ENCODE results near the gene CUL4A.
"Not testable (repeated sequence)": the region's sequence is repeated elsewhere in the genome, so short reads cannot be mapped to it uniquely, and the experiment has no call there.

Gene CUL4A

DNA sequence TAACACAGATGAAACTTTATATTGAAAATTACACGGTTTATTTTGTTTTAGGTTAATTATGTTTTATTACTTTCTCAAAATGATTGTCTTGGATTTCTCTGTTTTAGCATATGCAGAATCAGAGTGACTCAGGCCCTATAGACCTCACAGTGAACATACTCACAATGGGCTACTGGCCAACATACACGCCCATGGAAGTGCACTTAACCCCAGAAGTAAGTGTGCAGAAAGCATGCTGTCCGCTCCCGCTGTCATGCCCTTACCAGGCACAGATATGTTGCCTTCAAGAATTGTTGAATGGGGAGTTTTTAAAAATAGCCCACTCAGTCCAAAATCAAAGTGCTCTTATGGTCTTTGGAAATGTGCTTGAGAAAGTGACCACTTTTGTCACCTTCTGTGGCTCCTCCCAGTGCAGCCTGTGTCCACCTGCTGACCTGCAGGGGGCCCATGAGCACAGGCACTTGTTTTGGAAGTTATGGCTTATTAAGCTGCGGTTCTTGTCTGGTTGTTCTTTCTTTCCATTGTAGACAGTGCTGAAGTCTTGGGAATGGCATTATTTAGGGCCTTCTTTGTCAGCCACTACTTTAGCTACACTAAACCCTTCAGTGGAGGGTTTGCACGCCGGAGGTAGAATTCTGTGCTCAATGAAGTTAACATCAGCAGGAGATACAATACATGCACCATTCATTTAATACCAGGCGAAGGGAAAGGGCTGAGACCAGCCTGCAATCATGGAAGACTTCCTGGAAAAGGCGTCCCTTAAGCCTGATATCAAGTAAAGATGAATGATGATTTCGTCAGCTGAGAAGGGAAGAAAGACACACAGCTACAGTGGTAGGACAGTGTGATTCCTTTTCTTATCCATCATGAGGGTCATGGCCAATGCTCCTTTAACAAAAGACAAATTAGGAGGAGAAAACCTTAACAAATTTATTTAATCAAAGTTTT is 36.7 kb downstream of the CUL4A start:
- DNase-seq = no peak

DNA sequence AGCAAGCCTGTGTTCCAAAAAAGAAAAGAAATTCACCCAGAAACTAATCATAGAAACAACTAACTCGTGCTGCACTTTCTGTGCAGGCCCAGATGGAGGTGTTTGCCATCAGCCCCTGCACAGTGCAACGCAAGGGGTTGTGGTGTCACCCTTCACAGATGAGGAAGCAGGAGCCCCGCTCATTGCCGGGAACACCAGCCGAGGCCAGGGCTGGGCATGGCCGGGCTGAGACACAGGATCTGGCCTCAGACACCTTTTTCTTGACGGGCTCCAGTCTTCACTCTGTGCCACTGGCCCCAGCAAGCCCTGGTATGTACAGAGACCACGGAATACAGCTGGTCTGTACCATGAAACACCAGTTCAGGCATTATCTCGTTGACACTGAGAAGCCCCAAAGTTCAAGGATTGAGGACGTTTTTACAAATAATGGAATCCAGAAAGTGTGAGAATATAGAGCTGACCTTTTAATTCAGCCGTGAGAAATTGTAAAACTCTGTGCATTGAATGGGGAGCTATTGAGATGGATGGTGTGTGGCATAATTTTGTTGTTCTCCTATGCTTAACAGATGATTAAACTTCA is 43.2 kb downstream of the CUL4A start:
- no peak for DNase-seq

DNA sequence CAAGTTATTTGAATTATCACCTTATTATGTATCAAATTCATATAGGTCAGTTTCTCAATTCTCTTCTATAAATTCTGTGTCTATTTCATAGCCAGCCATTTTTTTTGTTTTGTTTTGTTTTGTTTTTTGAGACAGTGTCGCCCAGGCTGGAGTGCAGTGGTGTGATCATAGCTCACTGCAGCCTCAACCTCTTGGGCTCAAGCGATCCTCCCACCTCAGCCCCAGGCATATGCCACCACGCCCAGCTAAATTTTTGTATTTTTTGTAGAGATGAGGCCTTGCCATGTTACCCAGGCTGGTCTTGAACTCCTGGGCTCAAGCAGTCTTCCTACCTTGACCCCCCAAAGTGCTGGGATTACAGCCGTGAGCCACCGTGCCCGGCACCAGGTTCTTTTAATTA is 48.5 kb downstream of the CUL4A start:
- not testable (repeated sequence) for DNase-seq

DNA sequence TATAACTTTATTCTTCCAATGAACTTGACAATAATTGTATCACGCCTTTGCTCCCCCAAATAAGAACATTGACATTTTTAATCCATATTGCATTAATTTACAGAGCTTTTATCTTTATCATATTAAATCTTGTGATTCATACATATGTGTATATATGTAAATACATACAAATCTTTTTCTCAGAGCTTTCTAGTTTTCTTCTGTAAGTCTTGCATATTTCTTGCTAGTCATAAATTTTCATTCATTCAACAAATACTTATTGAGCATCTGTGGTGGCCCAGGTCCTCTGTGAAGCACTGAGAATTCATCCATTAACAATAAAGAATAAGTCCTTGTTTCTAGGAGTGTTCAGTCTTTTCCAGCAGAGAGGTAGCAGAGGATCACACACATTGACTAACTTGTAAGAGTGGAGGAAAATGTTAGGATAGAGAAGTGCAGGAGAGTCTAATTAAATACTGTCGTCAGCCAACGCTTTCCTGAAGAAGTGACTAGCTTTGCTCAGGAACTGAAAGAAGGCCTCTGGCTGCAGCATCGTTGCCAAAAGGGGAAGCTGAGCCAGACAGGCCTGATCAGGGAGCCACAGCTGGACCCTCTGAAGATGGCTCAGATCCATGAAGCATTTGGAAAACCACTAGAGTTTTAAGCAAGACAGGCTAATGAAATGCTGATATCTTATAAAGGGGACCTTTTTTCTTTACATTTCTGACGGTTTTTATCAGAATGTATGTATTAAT is 49.1 kb downstream of the CUL4A start:
- DNase-seq = no peak

DNA sequence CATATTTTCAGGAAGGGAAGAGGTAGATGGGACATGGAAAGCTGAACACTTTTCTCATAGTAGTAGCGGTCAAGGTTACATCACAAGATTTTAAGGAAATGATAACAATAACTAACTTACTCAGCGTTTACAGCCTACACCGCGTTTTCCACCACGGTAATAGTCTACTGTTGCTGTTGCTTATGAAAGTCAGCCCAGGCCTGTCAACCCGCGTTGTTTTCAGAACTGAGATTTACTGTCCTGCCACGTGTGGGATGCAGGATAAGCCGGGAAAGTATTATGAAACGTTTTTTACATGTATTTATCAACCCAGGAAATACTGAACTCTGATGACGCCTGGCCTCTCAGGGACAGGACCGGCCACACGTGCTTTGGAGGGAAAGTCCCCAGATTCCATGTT is 51.6 kb downstream of the CUL4A start:
- DNase-seq = no peak

DNA sequence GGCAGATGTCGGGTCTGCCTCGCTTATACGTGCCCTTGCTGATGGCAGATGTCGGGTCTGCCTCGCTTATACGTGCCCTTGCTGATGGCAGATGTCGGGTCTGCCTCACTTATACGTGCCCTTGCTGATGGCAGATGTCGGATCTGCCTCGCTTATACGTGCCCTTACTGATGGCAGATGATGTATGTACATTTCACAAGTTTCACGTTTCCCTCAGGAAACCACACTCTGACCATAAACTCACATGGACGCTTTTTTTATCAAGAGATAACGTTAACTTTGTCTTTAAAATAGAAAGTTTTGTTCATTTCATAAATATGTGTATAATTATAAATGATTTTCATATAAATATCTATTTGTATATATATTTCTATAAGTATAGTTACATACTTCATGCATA is 53.6 kb downstream of the CUL4A start:
- DNase-seq = not testable (repeated sequence)

DNA sequence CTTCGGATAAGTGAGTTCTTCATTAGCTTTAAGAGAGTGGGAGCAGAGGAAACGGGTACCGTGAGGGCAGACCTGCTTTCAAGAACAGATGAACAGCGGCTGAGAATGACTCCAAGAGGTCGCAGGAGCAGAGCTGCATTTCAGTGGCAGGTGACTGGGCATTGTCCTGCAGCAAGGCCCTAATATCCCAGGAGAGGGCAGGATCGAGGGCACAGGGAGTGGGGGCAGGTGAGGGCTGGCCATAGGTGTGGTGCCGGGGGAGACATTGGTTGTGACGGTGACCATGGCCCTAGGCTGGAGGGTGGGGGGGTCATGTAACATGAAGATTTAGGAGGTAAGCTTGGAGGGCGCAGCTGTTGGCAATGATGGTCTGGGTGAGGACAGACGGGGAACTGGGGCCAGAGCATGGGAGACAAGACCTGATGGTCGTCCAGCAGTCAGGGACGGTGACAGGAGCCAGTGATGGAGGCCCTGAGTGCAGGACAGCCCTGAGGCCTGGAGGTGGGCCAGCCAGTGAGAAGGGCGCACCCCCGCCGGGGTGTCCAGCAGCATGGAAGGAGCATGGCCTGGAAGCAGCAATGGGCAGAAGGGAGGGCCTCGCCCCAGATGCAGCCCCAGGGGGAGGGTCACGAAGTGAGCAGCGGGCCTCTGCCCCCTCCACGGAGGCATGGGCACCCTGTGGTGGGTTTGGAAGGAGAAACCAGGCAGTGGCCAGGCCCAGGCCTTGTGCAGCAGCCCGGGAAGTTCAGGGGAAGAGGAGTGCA is 58.4 kb downstream of the CUL4A start:
- DNase-seq = no peak

DNA sequence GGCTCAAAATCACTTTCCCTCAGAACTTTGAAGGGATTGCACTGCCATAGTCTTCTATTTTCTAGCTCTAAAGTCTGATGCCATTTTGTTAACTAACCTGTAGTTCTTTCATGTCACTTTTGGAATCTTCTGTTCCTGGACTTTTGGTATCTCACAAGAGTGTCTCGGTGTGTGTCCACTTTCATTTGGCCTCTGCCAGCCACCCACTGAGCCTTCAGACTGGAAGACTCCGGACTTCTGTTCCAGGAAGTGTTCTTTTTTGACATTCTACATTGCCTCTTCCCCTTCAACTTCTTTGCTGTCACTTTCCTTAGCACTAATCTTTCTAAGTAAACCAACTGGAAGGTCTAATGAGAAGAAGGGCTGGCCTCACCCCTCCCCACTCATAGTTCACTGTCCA is 62.6 kb downstream of the CUL4A start:
- DNase-seq = no peak

DNA sequence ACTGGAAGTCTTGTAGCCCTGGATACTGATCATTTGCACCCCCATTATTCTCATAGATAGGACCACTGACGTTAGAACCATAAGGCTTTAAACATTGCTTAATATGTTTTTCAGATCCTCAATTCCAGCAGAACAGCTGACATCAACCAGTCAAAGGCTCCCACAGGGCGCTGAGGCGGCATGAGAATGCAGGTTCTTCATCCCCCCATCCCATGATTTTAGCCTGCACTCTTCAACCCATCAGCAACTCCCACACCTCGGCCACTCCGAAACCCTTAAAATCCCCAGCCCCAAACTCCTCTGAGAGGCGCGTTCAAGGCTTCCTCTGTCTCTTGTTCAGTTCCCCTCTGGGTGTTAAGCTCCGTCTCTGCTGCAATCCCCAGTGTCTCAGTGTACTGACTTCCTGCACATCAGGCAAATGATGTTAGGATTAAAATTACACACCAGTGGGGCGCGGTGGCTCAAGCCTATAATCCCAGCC is 63.3 kb downstream of the CUL4A start:
- no peak for DNase-seq

DNA sequence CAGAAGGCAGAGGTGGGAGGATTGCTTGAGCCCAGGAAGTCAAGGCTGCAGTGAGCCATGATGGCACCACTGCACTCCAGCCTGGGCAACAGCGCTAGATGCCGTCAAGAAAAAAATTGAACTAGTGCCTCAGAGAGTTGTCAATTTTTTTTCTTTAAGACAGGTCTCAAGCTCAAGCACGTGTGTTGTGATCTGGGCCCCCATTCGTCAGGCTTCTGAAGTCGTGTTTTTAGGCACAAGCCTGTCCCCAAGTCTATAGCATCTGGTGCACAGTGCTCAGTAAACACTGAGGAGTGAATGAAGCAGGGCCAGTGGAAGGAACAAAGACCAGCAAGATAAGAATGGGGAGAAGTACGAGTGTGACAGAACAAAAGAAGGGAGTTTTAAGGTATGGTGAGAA is 63.9 kb downstream of the CUL4A start:
- DNase-seq = no peak

DNA sequence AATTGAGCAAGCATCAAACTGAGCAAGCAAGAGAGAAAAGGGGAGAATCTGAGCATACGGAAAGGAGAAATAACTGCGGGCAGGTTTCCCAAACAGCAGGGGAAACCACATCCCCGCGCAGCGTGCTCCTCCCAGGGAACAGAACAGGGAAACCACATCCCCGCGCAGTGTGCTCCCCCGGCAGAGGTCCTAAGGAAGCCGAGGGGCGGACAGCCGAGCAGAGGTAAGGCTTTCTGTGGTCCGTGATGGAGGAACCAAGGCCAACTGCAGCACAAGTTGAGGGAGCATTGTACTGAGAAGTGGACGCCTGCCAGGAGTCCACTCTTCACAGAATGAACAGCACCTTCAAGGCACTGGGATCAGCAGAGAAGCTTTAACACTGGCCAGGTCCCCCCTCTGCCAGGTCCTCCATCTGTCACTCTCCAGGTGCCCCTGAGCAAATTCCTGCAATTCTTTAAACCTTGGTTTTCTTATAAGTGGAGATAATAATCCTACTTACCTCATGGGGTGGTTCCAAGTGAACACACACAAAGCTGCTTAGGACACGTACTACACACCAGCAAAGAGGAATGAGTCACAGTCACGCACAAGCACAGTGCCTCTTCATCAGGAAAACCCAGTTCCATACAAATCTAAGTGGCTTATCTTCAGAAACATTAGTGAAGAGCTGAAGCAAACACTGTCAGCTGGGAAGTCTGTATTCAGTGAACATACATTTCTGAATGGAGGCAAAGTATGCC is 64.6 kb downstream of the CUL4A start:
- no peak for DNase-seq

DNA sequence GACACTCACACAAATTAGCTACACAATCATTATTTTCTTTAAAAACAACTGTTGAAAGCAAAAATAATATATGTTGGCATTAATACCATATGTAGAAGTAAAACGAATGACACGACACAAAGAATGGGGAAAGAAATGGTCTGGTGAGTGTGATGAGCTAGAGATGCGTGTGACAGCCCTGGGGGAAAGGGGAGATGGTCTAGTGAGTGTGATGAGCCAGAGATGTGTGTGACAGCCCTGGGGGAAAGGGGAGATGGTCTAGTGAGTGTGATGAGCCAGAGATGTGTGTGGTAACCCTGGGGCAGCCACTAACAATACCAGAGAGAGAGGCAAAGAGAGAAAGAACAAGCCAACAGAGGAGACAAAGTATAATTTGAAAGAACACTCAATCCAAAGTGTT is 65.3 kb downstream of the CUL4A start:
- DNase-seq = no peak

DNA sequence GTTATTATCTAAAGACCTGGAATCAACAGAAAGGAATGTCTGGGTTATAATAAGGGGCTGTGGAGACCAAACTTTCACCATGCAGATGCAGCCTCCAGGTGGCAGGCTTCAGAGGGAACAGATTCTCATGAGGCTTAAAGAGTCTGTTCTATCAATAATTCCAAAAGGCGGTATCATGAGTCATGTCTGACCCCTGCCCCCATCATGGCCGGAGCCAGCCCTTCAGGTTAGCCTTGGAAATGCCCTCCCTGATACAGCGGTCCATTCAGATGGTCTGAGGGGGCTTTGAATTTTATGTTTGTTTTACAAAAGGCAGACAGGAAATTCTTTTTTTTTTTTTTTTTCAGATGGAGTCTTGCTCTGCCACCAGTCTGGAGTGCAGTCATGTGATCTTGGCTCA is 66.0 kb downstream of the CUL4A start:
- DNase-seq = no peak

DNA sequence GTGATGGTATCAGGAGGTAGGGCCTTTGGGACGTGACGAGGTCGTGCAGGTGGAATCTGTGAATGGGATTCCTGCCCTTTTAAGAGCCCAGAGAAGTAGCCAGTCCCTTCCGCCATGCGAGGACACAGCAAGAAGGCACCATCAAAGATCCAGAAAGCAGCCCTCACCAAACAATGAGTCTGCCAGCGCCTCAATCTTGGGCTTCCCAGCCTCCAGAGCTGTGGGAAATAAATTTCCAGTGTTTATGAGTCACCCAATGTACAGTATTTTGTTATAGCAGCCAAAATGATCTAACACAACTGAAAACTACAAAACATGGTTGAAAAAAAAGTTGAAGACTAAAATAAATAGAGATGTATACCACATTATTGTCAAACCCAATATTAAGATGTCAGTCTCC is 70.7 kb downstream of the CUL4A start:
- no peak for DNase-seq

DNA sequence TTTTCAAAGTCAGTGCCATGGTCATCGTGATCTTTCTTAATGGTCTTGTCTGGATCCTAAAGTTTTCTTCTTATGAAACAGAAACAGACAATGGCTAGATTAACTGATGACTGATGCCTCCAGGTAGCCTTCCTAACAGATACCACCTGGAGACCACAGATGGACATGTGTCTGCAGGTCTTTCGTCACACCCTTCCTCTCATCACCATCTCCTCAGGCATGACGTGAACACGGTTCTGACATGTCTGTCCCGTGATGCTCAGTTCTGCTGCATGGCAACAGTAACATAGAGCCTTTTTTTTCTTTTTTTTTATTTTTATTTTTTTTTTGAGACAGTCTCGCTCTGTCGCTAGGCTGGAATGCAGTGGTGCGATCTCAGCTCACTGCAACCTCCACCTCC is 74.5 kb downstream of the CUL4A start:
- DNase-seq = no peak

DNA sequence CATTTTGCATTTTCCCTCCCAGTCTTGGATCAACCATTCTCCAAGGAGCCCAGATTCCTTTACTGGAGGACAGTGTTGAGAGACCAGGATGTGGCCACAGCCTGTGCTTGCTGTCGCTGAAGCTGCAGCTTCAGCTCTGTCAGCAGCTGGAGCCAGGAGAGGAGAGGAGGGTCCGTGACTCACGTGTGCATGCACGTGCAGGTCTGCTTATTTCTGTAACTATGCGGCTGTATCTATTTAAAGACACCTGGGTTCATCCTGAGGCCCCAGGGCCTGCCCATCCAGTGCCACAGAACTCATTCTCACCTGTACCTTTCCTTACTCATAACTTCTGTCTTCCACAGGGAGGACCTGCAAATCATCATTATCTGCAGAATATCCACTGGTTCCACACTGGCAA is 79.5 kb downstream of the CUL4A start:
- no peak for DNase-seq

DNA sequence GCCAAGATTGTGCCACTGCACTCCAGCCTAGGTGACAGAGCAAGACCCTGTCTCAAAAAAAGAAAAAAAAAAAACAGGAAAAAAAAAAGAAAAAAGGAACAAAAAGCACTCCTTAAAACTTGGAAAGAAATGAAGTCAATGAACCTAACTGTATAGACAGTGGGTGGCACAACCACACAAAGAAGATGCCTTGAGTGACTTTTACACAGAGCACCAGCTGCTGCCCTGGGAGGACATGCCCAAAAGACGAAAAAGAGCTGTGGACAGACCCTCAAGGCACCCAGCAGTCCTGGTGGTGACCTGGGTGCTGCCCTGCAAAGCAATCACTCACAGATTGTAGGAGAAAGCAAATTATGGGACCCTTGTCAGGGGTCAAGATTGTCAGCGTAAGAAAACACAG is 81.7 kb downstream of the CUL4A start:
- DNase-seq = no peak

DNA sequence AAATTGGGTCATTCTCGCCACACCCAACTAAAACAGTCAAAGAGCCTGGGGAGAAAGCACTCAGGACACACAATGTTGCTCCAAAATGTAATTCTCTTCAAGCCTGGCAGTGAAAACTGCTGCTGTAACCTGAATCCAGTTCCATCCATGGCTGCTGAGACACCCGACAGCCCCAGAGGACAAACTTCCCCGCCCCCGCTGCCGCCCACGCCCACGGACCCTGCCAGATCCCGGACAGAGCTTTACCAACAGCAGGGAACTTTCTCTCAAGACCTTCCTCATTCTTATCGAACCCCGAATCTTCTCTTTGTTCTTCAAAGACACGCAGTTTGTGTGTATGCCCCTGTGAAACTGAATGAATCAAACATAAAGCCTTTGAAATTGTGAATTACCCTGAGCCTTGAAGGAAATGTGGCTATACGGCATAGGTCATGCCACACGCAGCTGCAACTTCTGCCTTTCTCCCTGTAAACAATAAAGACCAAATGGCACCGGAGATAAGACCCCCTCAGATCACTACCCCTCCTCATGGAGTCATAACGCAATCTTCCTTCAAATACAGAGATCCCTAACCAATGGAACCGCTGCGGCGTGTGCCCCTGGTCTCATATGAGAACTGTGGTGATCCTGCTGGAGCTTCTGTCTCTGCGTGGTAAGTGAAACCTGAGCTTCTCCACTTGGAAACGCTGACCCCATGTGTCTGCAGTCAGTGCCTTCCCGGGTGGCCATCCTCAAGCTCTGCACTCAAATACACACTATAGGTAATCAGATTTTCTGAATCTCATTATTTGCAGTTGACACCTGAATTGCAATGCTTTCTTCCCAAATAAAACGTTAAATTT is 82.8 kb downstream of the CUL4A start:
- DNase-seq = no peak

DNA sequence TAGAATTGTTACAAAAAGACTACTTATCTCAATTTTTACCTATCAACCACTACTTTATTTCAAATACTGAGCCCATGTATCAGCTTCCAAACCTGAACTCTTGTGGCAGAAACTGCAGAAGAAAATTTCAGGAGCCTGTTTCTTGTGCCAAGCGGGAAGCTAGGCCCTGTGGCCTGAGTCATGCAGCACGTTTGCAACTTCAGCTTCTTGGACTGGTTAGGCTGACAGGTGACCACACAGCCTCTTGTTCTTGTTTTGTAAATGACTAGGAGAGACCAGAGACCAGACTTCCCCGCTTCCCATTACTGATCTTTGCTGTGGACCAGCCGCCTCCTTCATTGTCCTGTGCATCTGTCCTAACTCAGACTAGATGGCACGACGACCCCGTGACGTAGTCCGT is 84.3 kb downstream of the CUL4A start:
- DNase-seq = no peak

DNA sequence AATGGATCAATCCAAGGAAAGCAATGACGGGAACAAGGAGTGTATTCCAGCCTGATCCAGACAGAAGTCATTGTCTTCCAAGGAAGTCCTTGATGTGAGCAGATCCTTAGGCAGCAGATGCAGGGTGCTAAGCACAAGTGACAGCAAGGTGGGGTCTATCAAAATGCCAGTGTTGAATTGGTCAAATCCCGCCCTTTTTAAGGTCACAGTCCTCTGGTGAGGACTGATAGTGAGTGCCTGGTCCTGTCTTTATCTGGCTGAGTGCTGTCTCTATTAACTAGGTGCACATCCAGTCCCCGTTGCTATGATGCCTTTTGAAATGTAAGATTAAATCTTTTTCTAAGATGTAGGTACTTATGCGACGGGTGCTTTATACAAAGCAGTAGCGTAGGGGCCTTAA is 86.4 kb downstream of the CUL4A start:
- DNase-seq = no peak

DNA sequence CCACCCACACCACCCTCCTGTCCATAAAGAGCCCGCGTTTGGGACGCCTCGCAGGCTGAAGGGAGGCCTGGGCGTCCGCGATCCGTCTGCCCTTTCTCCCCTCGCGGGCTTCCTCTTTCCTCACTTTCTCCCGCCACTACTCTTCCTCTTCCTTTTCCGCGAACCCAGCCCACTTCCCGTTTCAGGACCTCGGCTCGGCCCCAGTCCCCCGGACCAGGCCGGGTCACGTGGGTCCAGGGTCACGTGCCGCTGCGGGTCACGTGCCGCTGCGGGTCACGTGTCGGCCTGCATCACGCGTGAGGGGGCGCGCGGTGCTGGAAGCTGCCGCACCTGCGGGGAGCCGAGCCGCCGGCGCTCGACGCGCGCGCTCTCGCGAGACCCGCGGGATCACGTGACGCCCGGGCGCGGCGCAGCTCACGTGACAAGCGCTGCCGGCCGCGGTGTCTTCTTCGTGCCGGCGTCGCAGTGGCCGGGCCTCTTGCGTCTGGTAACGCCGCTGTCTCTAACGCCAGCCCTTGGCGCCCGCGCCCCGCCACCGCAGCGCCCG is 87.5 kb downstream of the CUL4A start, which contains the start of gene LAMP1:
Gene LAMP1 (plus strand): TSS at position 417 of the 547 bp plus-strand sequence. CDS start 196 bp downstream, outside the sequence.
- peak; percentile 80 for DNase-seq

Data from NCI-H1048 (cell line).